Gastrocnemius medialis (tissue), 4 donors: ENCODE measurements around the gene PRRT1B.

Experiments used
- POLR2A ChIP-seq, 2 donors: fragments of 450-650 bp; IDR thresholded peaks; one replicate each; pipeline ENCODE4 v1.6.1; 2017; ENCODE audit warnings: antibody characterized with exemption in 2 of 2, mild to moderate bottlenecking in 2 of 2, moderate library complexity in 2 of 2
- TF ChIP-seq, protein P1 (sequence below), 5 experiments: fragments of 450-650 bp in 3 of 5; fragments of 200-600 bp in 2 of 5; sonication (generic) in 2 of 5; IDR thresholded peaks in 4 of 5; conservative IDR thresholded peaks in 1 of 5; 1 replicate in 4 of 5; 2 replicates in 1 of 5; pipeline ENCODE4 v1.5.1; 2016 to 2019; ENCODE audit warnings: antibody characterized with exemption in 5 of 5, mild to moderate bottlenecking in 3 of 5, moderate library complexity in 3 of 5

- TF ChIP-seq, protein P1, sequence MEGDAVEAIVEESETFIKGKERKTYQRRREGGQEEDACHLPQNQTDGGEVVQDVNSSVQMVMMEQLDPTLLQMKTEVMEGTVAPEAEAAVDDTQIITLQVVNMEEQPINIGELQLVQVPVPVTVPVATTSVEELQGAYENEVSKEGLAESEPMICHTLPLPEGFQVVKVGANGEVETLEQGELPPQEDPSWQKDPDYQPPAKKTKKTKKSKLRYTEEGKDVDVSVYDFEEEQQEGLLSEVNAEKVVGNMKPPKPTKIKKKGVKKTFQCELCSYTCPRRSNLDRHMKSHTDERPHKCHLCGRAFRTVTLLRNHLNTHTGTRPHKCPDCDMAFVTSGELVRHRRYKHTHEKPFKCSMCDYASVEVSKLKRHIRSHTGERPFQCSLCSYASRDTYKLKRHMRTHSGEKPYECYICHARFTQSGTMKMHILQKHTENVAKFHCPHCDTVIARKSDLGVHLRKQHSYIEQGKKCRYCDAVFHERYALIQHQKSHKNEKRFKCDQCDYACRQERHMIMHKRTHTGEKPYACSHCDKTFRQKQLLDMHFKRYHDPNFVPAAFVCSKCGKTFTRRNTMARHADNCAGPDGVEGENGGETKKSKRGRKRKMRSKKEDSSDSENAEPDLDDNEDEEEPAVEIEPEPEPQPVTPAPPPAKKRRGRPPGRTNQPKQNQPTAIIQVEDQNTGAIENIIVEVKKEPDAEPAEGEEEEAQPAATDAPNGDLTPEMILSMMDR (IDR thresholded peaks at IDR 0.05 in 4 of 5, conservative IDR thresholded peaks at IDR 0.05 in 1 of 5), result no peak
- no peak for TF ChIP-seq POLR2A (IDR thresholded peaks at IDR 0.05)
Observed at GRCh38 chr9:131583337-131583645, 38.0 kb downstream of the PRRT1B start.
